NB4 (cell line): ENCODE measurements around the gene DCLK1.

ENCODE experiments used
- DNase-seq: peaks from one replicate; pipeline ENCODE4 v3.0.0; 2010; ENCODE audit warnings: low read depth
- H3K4me3 ChIP-seq: one replicate; pipeline ENCODE4 v1.5.1; 2011; ENCODE audit warnings: mild to moderate bottlenecking, low read depth, low read length, moderate library complexity
- MYC ChIP-seq: IDR thresholded peaks from 2 replicates; pipeline ENCODE4 v1.6.1; 2011; ENCODE audit warnings: low read depth, low read length
- POLR2A ChIP-seq: IDR thresholded peaks from 2 replicates; pipeline ENCODE4 v1.6.1; 2011; ENCODE audit warnings: mild to moderate bottlenecking; ENCODE audit not compliant: insufficient read length; ENCODE audit errors: extremely low read depth
- TF ChIP-seq, protein P1 (sequence below): IDR thresholded peaks from 2 replicates; pipeline ENCODE4 v1.6.1; 2011; ENCODE audit warnings: low read depth, low read length
- TF ChIP-seq, protein P2 (sequence below): IDR thresholded peaks from one replicate; pipeline ENCODE4 v1.5.1; 2012; ENCODE audit warnings: low read depth, low read length

The DCLK1 gene

DNA sequence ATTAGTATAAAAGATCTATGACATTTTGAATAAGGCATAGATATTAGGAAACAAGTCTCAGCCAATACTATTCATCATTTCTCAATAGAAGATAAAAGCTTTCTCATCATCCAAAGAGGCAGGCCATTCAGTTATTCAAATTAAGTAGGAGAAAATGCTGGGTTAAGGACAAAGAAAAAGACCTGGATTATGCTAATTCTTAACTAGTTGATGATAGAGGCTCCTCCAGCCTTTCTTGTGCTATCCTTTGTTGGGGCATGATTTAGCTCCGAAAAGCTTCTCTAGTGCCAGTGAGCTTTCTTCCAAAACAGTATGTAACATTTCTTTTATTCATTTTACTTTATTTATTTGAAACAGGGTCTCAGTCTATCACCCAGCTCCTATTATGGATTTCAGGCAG lies 223.0 kb downstream of the DCLK1 start:
- TF ChIP-seq, protein P1, sequence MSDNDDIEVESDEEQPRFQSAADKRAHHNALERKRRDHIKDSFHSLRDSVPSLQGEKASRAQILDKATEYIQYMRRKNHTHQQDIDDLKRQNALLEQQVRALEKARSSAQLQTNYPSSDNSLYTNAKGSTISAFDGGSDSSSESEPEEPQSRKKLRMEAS: no peak
- TF ChIP-seq, protein P2, sequence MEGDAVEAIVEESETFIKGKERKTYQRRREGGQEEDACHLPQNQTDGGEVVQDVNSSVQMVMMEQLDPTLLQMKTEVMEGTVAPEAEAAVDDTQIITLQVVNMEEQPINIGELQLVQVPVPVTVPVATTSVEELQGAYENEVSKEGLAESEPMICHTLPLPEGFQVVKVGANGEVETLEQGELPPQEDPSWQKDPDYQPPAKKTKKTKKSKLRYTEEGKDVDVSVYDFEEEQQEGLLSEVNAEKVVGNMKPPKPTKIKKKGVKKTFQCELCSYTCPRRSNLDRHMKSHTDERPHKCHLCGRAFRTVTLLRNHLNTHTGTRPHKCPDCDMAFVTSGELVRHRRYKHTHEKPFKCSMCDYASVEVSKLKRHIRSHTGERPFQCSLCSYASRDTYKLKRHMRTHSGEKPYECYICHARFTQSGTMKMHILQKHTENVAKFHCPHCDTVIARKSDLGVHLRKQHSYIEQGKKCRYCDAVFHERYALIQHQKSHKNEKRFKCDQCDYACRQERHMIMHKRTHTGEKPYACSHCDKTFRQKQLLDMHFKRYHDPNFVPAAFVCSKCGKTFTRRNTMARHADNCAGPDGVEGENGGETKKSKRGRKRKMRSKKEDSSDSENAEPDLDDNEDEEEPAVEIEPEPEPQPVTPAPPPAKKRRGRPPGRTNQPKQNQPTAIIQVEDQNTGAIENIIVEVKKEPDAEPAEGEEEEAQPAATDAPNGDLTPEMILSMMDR: no peak
- TF ChIP-seq MYC (no peak), POLR2A (no peak)
- H3K4me3 ChIP-seq: no peak overlapping the region
- DNase-seq: no peak

DNA sequence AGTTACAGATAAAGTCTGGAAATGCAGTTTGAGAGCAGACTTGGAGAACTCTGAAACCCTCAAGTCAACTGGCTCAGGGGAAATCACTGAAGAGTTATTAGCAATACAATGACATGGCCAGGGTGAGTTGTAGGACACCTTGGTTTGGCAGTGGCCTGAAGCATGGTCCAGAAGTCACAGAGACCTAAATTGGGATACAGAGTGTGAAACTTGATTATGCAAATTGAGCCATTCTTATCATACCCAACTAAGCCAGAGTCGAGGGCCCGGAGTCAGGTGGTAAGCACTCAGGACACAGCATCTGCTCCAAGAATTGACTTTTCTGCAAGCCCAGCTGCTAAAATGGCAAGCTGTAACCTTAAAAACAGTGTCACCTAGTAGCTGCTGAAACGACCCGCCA lies 224.5 kb downstream of the DCLK1 start:
- TF ChIP-seq POLR2A (no peak), MYC (no peak)
- TF ChIP-seq, protein P2: no peak
- TF ChIP-seq, protein P1: no peak
- H3K4me3 ChIP-seq: no peak overlapping the region
- no peak for DNase-seq

DNA sequence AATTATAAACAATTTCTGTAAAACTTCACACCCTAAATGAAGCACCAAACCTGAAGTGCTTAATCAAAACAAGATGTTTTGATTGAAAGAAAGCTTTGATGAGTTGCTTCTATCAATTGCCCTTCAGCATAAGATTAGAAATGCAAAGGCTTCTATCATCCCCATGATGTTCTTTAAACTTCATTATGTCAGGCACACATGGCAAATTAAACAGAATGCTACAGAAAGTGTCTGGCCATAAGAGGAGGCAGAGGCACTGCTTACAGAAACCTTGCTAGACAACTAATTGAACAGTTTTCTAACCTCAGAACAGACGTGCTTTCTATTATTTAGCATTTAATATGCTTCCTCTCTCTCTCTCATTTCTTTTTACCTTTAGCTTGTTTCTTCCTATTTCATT lies 228.1 kb downstream of the DCLK1 start:
- TF ChIP-seq, protein P2: no peak
- TF ChIP-seq, protein P1: no peak
- no peak for TF ChIP-seq MYC
- TF ChIP-seq POLR2A: no peak
- no peak for DNase-seq
- no peak overlapping the region for H3K4me3 ChIP-seq

DNA sequence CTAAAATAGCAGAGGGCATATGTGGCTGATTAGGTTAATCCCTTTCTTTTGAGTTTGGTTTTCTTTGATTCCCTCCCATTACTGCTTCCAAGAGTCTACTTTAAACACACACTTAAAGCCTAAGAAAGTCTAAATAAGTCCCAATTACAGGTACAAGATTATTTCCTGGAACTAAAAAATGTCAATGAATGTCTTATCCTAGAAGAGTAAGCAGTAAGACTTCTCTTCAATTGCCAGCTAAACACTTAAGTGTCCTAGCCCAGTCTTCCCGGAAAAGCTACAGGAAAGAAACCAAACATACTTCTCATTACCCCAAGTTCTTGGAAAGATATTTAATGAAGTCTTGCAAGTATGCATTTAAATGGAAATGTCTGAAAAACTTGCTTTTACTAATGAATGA lies 233.1 kb downstream of the DCLK1 start:
- TF ChIP-seq POLR2A: no peak
- TF ChIP-seq, protein P1: no peak
- TF ChIP-seq, protein P2: no peak
- TF ChIP-seq MYC: no peak
- no peak overlapping the region for H3K4me3 ChIP-seq
- no peak for DNase-seq

DNA sequence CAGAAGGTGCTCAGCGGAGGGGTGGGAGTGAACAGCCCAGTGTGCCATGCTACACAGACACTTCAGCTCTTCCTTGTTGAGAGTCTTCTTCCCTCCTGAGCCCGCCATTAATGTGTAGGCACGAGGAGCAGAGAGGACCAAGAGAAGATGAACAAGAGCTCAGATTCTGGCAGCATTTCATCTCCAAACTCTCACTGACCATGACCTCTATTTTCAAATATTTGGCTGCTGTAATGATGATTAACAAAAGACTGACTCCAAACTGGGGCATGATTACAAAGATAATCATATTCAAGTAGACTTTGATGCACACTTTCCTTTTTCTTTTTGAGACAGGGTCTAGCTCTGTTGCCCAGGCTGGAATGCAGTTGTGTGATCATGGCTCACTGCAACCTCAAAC lies 236.5 kb downstream of the DCLK1 start:
- no peak for DNase-seq
- TF ChIP-seq, protein P2: no peak
- TF ChIP-seq, protein P1: no peak
- no peak for TF ChIP-seq POLR2A
- TF ChIP-seq MYC: no peak
- no peak overlapping the region for H3K4me3 ChIP-seq
